Natural killer cell (primary cell): ENCODE data around the gene PRKAG2. TPM values are rescaled to one million over a fixed set of nuclear protein-coding genes. Genes with fewer than 3 reads are reported as not detected.
"Not testable (repeated sequence)": the region's sequence is repeated elsewhere in the genome, so short reads cannot be mapped to it uniquely, and the experiment has no call there.

Experiments
- ATAC-seq, 3 donors: fragments of 150-1000 bp in 2 of 3; fragments of 200-7000 bp in 1 of 3; cut with Tn5 transposase; 1 replicate in 1 of 3; 2 replicates in 2 of 3; pipeline ENCODE4 v1.10.0; 2021; ENCODE audit warnings: mild to moderate bottlenecking in 2 of 3, moderate library complexity in 2 of 3
- DNase-seq, 2 donors: peaks; one replicate each; pipeline versions ENCODE4 v3.0.0 to v3.0.0-alpha.2; 2013 to 2021; ENCODE audit warnings: mixed read lengths in 1 of 2
- H3K27ac ChIP-seq: one replicate; pipeline ENCODE4 v1.5.1; 2013; ENCODE audit warnings: mild to moderate bottlenecking, low read length
- H3K27me3 ChIP-seq: one replicate; pipeline ENCODE4 v1.6.1; 2013; ENCODE audit warnings: low read length; ENCODE audit not compliant: control insufficient read depth, insufficient read depth
- H3K36me3 ChIP-seq: one replicate; pipeline ENCODE4 v1.6.1; 2013; ENCODE audit warnings: low read length; ENCODE audit not compliant: control insufficient read depth, insufficient read depth
- H3K4me1 ChIP-seq: one replicate; pipeline ENCODE4 v1.6.1; 2013; ENCODE audit warnings: low read length; ENCODE audit not compliant: control insufficient read depth, insufficient read depth
- H3K4me3 ChIP-seq: one replicate; pipeline ENCODE4 v1.5.1; 2013; ENCODE audit warnings: low read length
- H3K9me3 ChIP-seq: one replicate; pipeline ENCODE4 v1.6.1; 2013; ENCODE audit warnings: low read length; ENCODE audit not compliant: control insufficient read depth, insufficient read depth
- H3K27ac Mint-ChIP-seq, 2 donors: one replicate each; pipeline ENCODE4 v1.8.0; 2022; ENCODE audit warnings: mild to moderate bottlenecking in 2 of 2, mixed read lengths in 2 of 2, moderate library complexity in 1 of 2
- H3K27me3 Mint-ChIP-seq, 2 donors: one replicate each; pipeline ENCODE4 v1.8.0; 2022; ENCODE audit warnings: low read depth in 2 of 2, mixed read lengths in 2 of 2
- H3K36me3 Mint-ChIP-seq: one replicate; pipeline ENCODE4 v1.8.0; 2022; ENCODE audit warnings: mixed read lengths
- H3K4me1 Mint-ChIP-seq, 2 donors: one replicate each; pipeline ENCODE4 v1.8.0; 2022; ENCODE audit warnings: mixed read lengths in 2 of 2
- H3K4me3 Mint-ChIP-seq: one replicate; pipeline ENCODE4 v1.8.0; 2022; ENCODE audit warnings: mild to moderate bottlenecking, moderate library complexity, mixed read lengths
- H3K9me3 Mint-ChIP-seq, 2 donors: one replicate each; pipeline ENCODE4 v1.8.0; 2022; ENCODE audit warnings: mixed read lengths in 2 of 2
- CTCF ChIP-seq: fragments of 200-600 bp; IDR thresholded peaks from one replicate; pipeline ENCODE4 v1.8.0; 2022; ENCODE audit warnings: antibody characterized with exemption
- WGBS: methylation state at CpG from one replicate; pipeline ENCODE4 v1.1.7; 2013; ENCODE audit warnings: missing lambda C conversion rate; ENCODE audit not compliant: insufficient coverage; 5-methylcytosine and 5-hydroxymethylcytosine counted together
- intact Hi-C: fragments of 100-400 bp; cut with micrococcal nuclease; formaldehyde crosslinking; loops from one replicate; pipeline ENCODE4 v1.14.2; 2022
- total RNA-seq, 4 donors: library from RNA; stranded (reverse); fragments of 120-200 nt in 1 of 4; gene quantifications; one replicate each; pipeline versions ENCODE4 v1.2.3 to v1.2.4, GENCODE V29; 2013 to 2022

PRKAG2 gene
- total RNA-seq, 3 donors from 2014 or later (not counting 1 experiment from before 2014, with no cell fraction given), result 42.6 to 66.5 (median 64.4) TPM

- Histone ChIP-seq H3K9me3 (no peaks in the 10 kb centered on the region), H3K36me3 (no peaks in the 10 kb centered on the region), H3K27ac (peak within 1 kb of the TSS; percentile 85), H3K4me1 (peaks cover 27% of the 10 kb centered on the region), H3K4me3 (peak within 1 kb of the TSS; percentile 72), H3K27me3 (no peaks in the 10 kb centered on the region)
- under 1% methylated on average over 56 of the region's 66 CpGs for WGBS
- Mint-ChIP-seq H3K4me1 (peaks cover 42 to 43% of the 10 kb centered on the region in 2 donors), H3K27ac (peak within 1 kb of the TSS; percentile 92 to 93), H3K4me3 (peak within 1 kb of the TSS; percentile 94), H3K9me3 (no peaks in the 10 kb centered on the region), H3K27me3 (peaks cover 0 to 10% of the 10 kb centered on the region in 2 donors), H3K36me3 (no peaks in the 10 kb centered on the region)
- DNase-seq (peak; percentile 98 to 99), ATAC-seq (peak; percentile 80 to 91 (median 82))
- intact Hi-C loops, result loop anchor here (1.0 to 10.0 kb wide), 4 partner anchors 38 to 507 kb away; partner anchors contain the start of genes GALNT11 and NUB1
- no peak for TF ChIP-seq CTCF
These were observed 357.0 kb downstream of the PRKAG2 start, which contains the start of gene RHEB for GRCh38 chr7:151519765-151520418. RHEB (minus strand) TSS chr7:151519895; CDS start chr7:151519511, 384 bp downstream.

- peak; percentile 40 to 76 (median 62) for ATAC-seq
- H3K36me3 ChIP-seq, H3K27me3 ChIP-seq, H3K36me3 Mint-ChIP-seq, H3K9me3 ChIP-seq, H3K9me3 Mint-ChIP-seq: not testable (repeated sequence)
- Mint-ChIP-seq H3K27ac (peak overlapping the region; percentile 92 to 93), H3K27me3 (peaks cover 0 to 10% of the 10 kb centered on the region in 2 donors), H3K4me3 (peak overlapping the region; percentile 94), H3K4me1 (peaks cover 47 to 48% of the 10 kb centered on the region in 2 donors)
- peak; percentile 69 to 75 for DNase-seq
- Histone ChIP-seq H3K4me3 (peak overlapping the region; percentile 72), H3K27ac (peak overlapping the region; percentile 85), H3K4me1 (peaks cover 27% of the 10 kb centered on the region)
- WGBS, result under 1% methylated on average over 87 of the region's 118 CpGs
- intact Hi-C loops, result loop anchor here (1.0 to 10.0 kb wide), 4 partner anchors 14 to 508 kb away; partner anchors contain the start of genes GALNT11 and NUB1
These were observed 357.8 kb downstream of the PRKAG2 start for GRCh38 chr7:151518947-151519764.

DNA sequence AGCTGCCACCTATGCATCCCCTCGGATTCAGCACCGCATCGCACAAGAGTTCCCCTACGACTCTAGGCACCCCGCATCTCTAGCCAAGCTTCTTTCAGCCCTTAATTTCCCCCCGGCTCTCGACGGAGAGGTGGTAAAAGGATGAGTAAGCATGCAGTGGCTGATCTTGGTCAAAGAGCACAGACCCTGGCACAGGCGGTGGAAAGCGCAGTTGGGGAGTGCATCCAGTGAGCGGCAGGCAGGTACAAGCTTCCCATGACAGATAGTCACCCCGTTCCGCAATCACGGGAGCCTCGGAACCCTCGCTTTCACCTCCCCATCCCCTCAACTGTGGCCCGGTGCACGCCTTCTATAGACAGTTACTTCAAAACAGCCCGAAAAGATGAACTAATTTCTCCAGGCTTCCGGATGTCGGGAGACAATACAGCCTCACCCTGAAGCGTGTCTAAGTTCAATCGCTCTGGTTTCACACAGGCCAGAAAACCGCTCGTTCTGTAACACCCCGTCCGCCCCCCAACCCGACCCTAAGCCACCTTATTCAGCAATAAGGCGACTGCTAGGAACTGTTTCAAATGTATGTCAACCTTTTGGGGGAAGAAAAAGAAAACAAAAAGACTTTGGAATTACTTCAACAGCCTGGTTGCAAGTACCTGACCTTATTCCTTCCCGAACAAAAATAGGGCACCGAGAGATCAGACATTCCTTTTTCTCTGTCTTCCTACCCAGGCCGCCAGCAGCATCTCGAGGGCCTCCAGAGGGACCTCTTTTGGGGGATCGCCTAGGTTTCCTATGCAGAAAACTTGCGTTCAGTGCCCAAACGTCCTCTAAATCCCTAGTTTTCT lies 358.6 kb downstream of the PRKAG2 start:
- peak; percentile 49 to 65 for DNase-seq
- TF ChIP-seq CTCF, result no peak
- Mint-ChIP-seq H3K4me3 (peak overlapping the region; percentile 94), H3K9me3 (no peaks in the 10 kb centered on the region), H3K27ac (peak overlapping the region; percentile 92 to 93), H3K4me1 (peaks cover 53 to 55% of the 10 kb centered on the region in 2 donors), H3K27me3 (peaks cover 0 to 5% of the 10 kb centered on the region in 2 donors), H3K36me3 (no peaks in the 10 kb centered on the region)
- H3K9me3 ChIP-seq, result no peaks in the 10 kb centered on the region
- no peaks in the 10 kb centered on the region for H3K27me3 ChIP-seq
- peak overlapping the region; percentile 72 for H3K4me3 ChIP-seq
- intact Hi-C loops, result loop anchor here (1.0 to 10.0 kb wide), 4 partner anchors 13 to 509 kb away; partner anchors contain the start of genes GALNT11 and NUB1
- H3K27ac ChIP-seq, result peak overlapping the region; percentile 79
- H3K4me1 ChIP-seq, result peaks cover 27% of the 10 kb centered on the region
- peak in 1 of 3 donors; percentile 8 for ATAC-seq
- under 1% methylated on average over 35 of the region's 36 CpGs for WGBS
- no peaks in the 10 kb centered on the region for H3K36me3 ChIP-seq
